Measurements from ENCODE around the gene YKT6.

The YKT6 gene

DNA sequence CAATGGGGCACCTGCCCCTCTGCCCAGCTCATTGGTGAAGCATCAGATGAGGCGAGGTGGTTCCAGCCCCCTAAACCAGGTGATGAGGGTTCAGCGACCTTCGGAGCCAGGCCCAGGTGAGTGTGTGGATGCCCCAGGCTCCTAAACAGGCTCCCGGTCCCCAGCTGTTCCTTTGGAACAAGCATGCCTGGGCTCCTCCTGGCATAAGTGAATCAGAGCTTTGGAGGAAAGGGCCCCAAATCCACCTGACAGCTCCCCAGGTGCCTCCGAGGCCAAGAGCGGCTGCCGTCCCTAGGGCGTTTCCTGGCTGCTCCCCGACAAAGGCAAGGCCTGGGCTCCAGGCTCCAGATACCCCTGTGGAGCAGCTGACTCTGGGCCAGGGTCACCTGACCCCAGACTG is 61.3 kb downstream of the YKT6 start:
- TF ChIP-seq, protein P1, sequence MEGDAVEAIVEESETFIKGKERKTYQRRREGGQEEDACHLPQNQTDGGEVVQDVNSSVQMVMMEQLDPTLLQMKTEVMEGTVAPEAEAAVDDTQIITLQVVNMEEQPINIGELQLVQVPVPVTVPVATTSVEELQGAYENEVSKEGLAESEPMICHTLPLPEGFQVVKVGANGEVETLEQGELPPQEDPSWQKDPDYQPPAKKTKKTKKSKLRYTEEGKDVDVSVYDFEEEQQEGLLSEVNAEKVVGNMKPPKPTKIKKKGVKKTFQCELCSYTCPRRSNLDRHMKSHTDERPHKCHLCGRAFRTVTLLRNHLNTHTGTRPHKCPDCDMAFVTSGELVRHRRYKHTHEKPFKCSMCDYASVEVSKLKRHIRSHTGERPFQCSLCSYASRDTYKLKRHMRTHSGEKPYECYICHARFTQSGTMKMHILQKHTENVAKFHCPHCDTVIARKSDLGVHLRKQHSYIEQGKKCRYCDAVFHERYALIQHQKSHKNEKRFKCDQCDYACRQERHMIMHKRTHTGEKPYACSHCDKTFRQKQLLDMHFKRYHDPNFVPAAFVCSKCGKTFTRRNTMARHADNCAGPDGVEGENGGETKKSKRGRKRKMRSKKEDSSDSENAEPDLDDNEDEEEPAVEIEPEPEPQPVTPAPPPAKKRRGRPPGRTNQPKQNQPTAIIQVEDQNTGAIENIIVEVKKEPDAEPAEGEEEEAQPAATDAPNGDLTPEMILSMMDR (IDR thresholded peaks at IDR 0.05) = no peak

DNA sequence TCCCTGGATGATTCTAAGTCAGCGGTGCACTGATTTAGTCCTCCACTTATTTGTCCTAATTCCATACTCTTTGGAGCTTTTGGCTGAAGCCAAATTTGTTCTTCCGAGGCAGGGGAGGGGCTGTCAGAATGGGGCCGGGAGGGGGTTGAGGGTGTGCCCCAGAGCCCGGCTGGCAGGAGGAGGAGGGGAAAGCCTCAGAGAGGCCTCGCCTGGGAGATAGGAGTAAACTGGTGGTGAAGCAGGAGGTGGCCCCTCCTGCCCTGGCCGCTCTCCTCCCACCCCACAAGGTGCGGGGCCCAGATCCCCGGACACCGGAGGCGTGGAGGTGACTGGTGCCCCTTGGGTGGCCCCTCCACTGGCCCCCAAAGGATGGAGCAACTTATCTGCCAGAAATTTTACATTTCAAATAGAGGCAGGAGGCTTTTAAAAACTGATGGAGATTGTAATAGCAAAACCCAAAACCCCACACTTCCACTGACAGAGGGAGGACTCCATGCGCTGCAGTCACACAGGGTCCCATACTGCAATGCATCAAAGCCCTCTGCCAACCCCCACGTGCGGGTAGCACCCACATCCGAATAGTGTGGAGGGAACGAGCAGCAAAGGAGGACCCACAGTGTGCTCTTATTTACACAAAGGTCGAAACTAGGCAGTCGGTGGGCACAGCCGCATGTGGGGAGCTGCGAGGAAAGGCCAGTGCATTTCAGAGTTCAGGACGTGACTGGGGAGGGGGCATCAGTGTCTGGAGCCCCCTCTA is 62.7 kb downstream of the YKT6 start:
- TF ChIP-seq, protein P1 (IDR thresholded peaks at IDR 0.05) = no peak
